WTC11 (cell line): ENCODE results near the gene CARMIL1.

Experiments used
- CTCF ChIP-seq: fragments of 200-600 bp; IDR thresholded peaks from 2 replicates; pipeline ENCODE4 v1.8.0; 2022; ENCODE audit warnings: antibody characterized with exemption
- ESRRA ChIP-seq: sonication (generic); formaldehyde crosslinking; IDR thresholded peaks from 2 replicates; pipeline ENCODE4 v1.8.1; 2022; ENCODE audit warnings: mild to moderate bottlenecking, missing genetic modification reagents, borderline replicate concordance
- HMGXB4 ChIP-seq: sonication (generic); formaldehyde crosslinking; IDR thresholded peaks from 2 replicates; pipeline ENCODE4 v1.8.1; 2023; ENCODE audit warnings: mild to moderate bottlenecking, moderate library complexity, missing genetic modification reagents
- KAT7 ChIP-seq: sonication (generic); formaldehyde crosslinking; IDR thresholded peaks from 2 replicates; pipeline ENCODE4 v1.8.1; 2023; ENCODE audit warnings: missing genetic modification reagents, mild to moderate bottlenecking, borderline replicate concordance
- TEAD4 ChIP-seq: sonication (generic); formaldehyde crosslinking; IDR thresholded peaks from 2 replicates; pipeline ENCODE4 v1.8.0; 2022; ENCODE audit warnings: mild to moderate bottlenecking, missing genetic modification reagents
- TP53 ChIP-seq: sonication (generic); formaldehyde crosslinking; IDR thresholded peaks from 2 replicates; pipeline ENCODE4 v1.8.1; 2023; ENCODE audit warnings: mild to moderate bottlenecking, missing genetic modification reagents
- USF1 ChIP-seq: sonication (generic); formaldehyde crosslinking; IDR thresholded peaks from 2 replicates; pipeline ENCODE4 v1.8.0; 2022; ENCODE audit warnings: mild to moderate bottlenecking, missing genetic modification reagents
- USF2 ChIP-seq: sonication (generic); formaldehyde crosslinking; IDR thresholded peaks from 2 replicates; pipeline ENCODE4 v1.8.1; 2023; ENCODE audit warnings: mild to moderate bottlenecking, missing genetic modification reagents, moderate library complexity
- ZBTB21 ChIP-seq: sonication (generic); formaldehyde crosslinking; IDR thresholded peaks from 2 replicates; pipeline ENCODE4 v1.8.1; 2023; ENCODE audit warnings: mild to moderate bottlenecking, missing genetic modification reagents, borderline replicate concordance
- ZNF138 ChIP-seq: sonication (generic); formaldehyde crosslinking; conservative IDR thresholded peaks from 2 replicates; pipeline ENCODE4 v1.8.1; 2022; ENCODE audit warnings: mild to moderate bottlenecking, moderate library complexity, missing genetic modification reagents
- ZNF232 ChIP-seq: sonication (generic); formaldehyde crosslinking; IDR thresholded peaks from 2 replicates; pipeline ENCODE4 v1.8.0; 2022; ENCODE audit warnings: mild to moderate bottlenecking, missing genetic modification reagents
- ZNF281 ChIP-seq: sonication (generic); formaldehyde crosslinking; IDR thresholded peaks from 2 replicates; pipeline ENCODE4 v1.8.0; 2023; ENCODE audit warnings: mild to moderate bottlenecking, missing genetic modification reagents
- ZNF671 ChIP-seq: fragments of 250-450 bp; sonication (Bioruptor Pico); IDR thresholded peaks from 2 replicates; pipeline ENCODE4 v1.8.0; 2021; ENCODE audit warnings: mild to moderate bottlenecking
- TF ChIP-seq, protein P1 (sequence below): sonication (generic); formaldehyde crosslinking; IDR thresholded peaks from 2 replicates; pipeline ENCODE4 v1.8.1; 2023; ENCODE audit warnings: mild to moderate bottlenecking, missing genetic modification reagents

- TF ChIP-seq KAT7 (CRISPR knock-in tag): no peak
- TF ChIP-seq TP53: no peak
- no peak for TF ChIP-seq USF2 (CRISPR knock-in tag)
- TF ChIP-seq, protein P1, sequence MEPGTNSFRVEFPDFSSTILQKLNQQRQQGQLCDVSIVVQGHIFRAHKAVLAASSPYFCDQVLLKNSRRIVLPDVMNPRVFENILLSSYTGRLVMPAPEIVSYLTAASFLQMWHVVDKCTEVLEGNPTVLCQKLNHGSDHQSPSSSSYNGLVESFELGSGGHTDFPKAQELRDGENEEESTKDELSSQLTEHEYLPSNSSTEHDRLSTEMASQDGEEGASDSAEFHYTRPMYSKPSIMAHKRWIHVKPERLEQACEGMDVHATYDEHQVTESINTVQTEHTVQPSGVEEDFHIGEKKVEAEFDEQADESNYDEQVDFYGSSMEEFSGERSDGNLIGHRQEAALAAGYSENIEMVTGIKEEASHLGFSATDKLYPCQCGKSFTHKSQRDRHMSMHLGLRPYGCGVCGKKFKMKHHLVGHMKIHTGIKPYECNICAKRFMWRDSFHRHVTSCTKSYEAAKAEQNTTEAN (CRISPR knock-in tag): no peak
- TF ChIP-seq CTCF: no peak
- no peak for TF ChIP-seq ESRRA (CRISPR knock-in tag)
- TF ChIP-seq HMGXB4: no peak
- no peak for TF ChIP-seq ZNF671 (CRISPR knock-in tag)
- no peak for TF ChIP-seq USF1
- TF ChIP-seq ZNF281 (CRISPR knock-in tag): no peak
- no peak for TF ChIP-seq TEAD4 (CRISPR knock-in tag)
- TF ChIP-seq ZNF232 (CRISPR knock-in tag): no peak
- no peak for TF ChIP-seq ZNF138 (CRISPR knock-in tag)
- no peak for TF ChIP-seq ZBTB21
Measured at GRCh38 chr6:25354078-25354932, 75.1 kb downstream of the CARMIL1 start.
